Aorta (tissue), 5 donors: Measurements from ENCODE around the gene ITCH. TPM values are rescaled to one million over a fixed set of nuclear protein-coding genes. Genes with fewer than 3 reads are reported as not detected.
"Not testable (repeated sequence)": the region's sequence is repeated elsewhere in the genome, so short reads cannot be mapped to it uniquely, and the experiment has no call there.

Source experiments
- ATAC-seq: fragments of 200-7000 bp; cut with Tn5 transposase; one replicate; pipeline ENCODE4 v1.9.1; 2022; ENCODE audit warnings: moderate library complexity; ENCODE audit not compliant: low FRiP score
- DNase-seq, 2 donors: peaks; one replicate each; pipeline ENCODE4 v3.0.0-alpha.2; 2020
- H3K27ac ChIP-seq, 2 donors: one replicate each; pipeline ENCODE4 v1.5.1; 2013; ENCODE audit warnings: low read length in 2 of 2, mild to moderate bottlenecking in 2 of 2, moderate library complexity in 2 of 2, control low read depth in 1 of 2, inconsistent platforms in 1 of 2, low read depth in 1 of 2
- H3K27me3 ChIP-seq, 2 donors: one replicate each; pipeline ENCODE4 v1.6.1; 2013; ENCODE audit warnings: control low read depth in 1 of 2, low read length in 1 of 2, mild to moderate bottlenecking in 1 of 2, moderate library complexity in 1 of 2; ENCODE audit not compliant: insufficient read depth in 2 of 2, control insufficient read depth in 1 of 2
- H3K36me3 ChIP-seq, 2 donors: one replicate each; pipeline ENCODE4 v1.6.1; 2013; ENCODE audit warnings: control low read depth in 1 of 2, low read length in 1 of 2, mild to moderate bottlenecking in 1 of 2; ENCODE audit not compliant: insufficient read depth in 2 of 2, control insufficient read depth in 1 of 2
- H3K4me1 ChIP-seq, 2 donors: one replicate each; pipeline ENCODE4 v1.6.1; 2013; ENCODE audit warnings: low read length in 2 of 2, control low read depth in 1 of 2, mild to moderate bottlenecking in 1 of 2, moderate library complexity in 1 of 2; ENCODE audit not compliant: insufficient read depth in 2 of 2, control insufficient read depth in 1 of 2
- H3K4me3 ChIP-seq, 2 donors: one replicate each; pipeline ENCODE4 v1.5.1; 2013; ENCODE audit warnings: low read length in 2 of 2, control low read depth in 1 of 2, mild to moderate bottlenecking in 1 of 2
- H3K9me3 ChIP-seq: one replicate; pipeline ENCODE4 v1.6.1; 2013; ENCODE audit warnings: mild to moderate bottlenecking, low read length; ENCODE audit not compliant: control insufficient read depth
- WGBS, 2 donors: extraction: QIAGEN DNeasy Blood & Tissue Kit; methylation state at CpG; one replicate each; pipeline ENCODE4 v1.1.7; 2013; 5-methylcytosine and 5-hydroxymethylcytosine counted together
- intact Hi-C, 2 donors: fragments of 100-400 bp; cut with DNase I; formaldehyde crosslinking; loops; one replicate each; pipeline versions ENCODE4 v1.14.2 to v1.15.0; 2022
- polyA plus RNA-seq, 2 donors: library from polyadenylated mRNA; stranded (reverse); fragments of 200-250 nt; gene quantifications; one replicate each; pipeline ENCODE4 v1.2.3, GENCODE V29; 2013
- total RNA-seq, 2 donors: library from RNA; stranded (reverse); fragmentation: NEBNext Ultra II Directional; extraction: Animal tissue kit (Norgen Biotek cat#: 25700); gene quantifications; one replicate each; pipeline ENCODE4 v1.2.1, GENCODE V29; 2021
- donor health status: healthy with polysubstance abuse.
- donor health status: Bipolar disorder and iron deficiency.
- donor health status: DM: no; HTN: no; CAD: no.
- donor health status: DM: no; HTN: no; CAD: no.
- donor health status: DM: yes; HTN: yes; CAD: no.

The ITCH gene
- total and polyA plus RNA-seq, 4 donors, result 11.7 to 66.2 (median 36.8) TPM

- intact Hi-C loops, result no loop called here
- ATAC-seq (no peak), DNase-seq (no peak)
- Histone ChIP-seq H3K27me3 (no peaks in the 10 kb centered on the region), H3K9me3 (no peaks in the 10 kb centered on the region), H3K4me3 (no peak overlapping the region), H3K4me1 (no peaks in the 10 kb centered on the region), H3K36me3 (peaks cover 0 to 2% of the 10 kb centered on the region in 2 donors), H3K27ac (no peak overlapping the region)
Observed at GRCh38 chr20:34427784-34428183, 64.7 kb downstream of the ITCH start.

GRCh38 chr20:34431168-34431567 lies 68.1 kb downstream of the ITCH start:
- intact Hi-C loops, result loop anchor here in 1 of 2 donors (10.0 kb wide), 1 partner anchor 116 kb away; no protein-coding TSS in a partner anchor
- H3K9me3 ChIP-seq, result no peaks in the 10 kb centered on the region
- H3K36me3 ChIP-seq, result no peaks in the 10 kb centered on the region
- no peaks in the 10 kb centered on the region for H3K4me1 ChIP-seq
- WGBS, 2 donors, result 96 to 97% methylated on average over 3 of the region's 3 CpGs
- H3K27ac ChIP-seq, result no peak overlapping the region
- DNase-seq (no peak), ATAC-seq (no peak)
- H3K4me3 ChIP-seq, result no peak overlapping the region
- H3K27me3 ChIP-seq, result no peaks in the 10 kb centered on the region

GRCh38 chr20:34432663-34433062 lies 69.6 kb downstream of the ITCH start:
- not testable (repeated sequence) for H3K27ac ChIP-seq, H3K9me3 ChIP-seq, H3K4me1 ChIP-seq, H3K27me3 ChIP-seq, H3K4me3 ChIP-seq, DNase-seq, ATAC-seq, H3K36me3 ChIP-seq
- intact Hi-C loops, result loop anchor here in 1 of 2 donors (10.0 kb wide), 1 partner anchor 118 kb away; no protein-coding TSS in a partner anchor
- 96 to 100% methylated on average over 6 of the region's 6 CpGs for WGBS, 2 donors

- DNase-seq, result no peak
- WGBS, 2 donors, result 98% methylated on average over 5 of the region's 5 CpGs
- no peaks in the 10 kb centered on the region for H3K36me3 ChIP-seq
Observed at GRCh38 chr20:34433391-34433790, 70.3 kb downstream of the ITCH start.

GRCh38 chr20:34435589-34435988 lies 72.5 kb downstream of the ITCH start:
- WGBS, 2 donors, result 92% methylated on average over 1 of the region's 1 CpG

More at GRCh38 chr20:34433391-34433790, 70.3 kb downstream of the ITCH start:
- H3K4me1 ChIP-seq, result peaks cover 0 to 2% of the 10 kb centered on the region in 2 donors
- no peak overlapping the region for H3K4me3 ChIP-seq
- ATAC-seq, result no peak
- H3K27ac ChIP-seq, result no peak overlapping the region
- intact Hi-C loops, result loop anchor here in 1 of 2 donors (10.0 kb wide), 1 partner anchor 119 kb away; no protein-coding TSS in a partner anchor
- H3K9me3 ChIP-seq, result no peaks in the 10 kb centered on the region
- no peaks in the 10 kb centered on the region for H3K27me3 ChIP-seq

GRCh38 chr20:34437330-34437986 lies 74.4 kb downstream of the ITCH start:
- no peak for ATAC-seq
- intact Hi-C loops, result loop anchor here in 1 of 2 donors (10.0 kb wide), 1 partner anchor 123 kb away; no protein-coding TSS in a partner anchor
- peaks cover 0 to 1% of the 10 kb centered on the region in 2 donors for H3K36me3 ChIP-seq

More at GRCh38 chr20:34435589-34435988, 72.5 kb downstream of the ITCH start:
- intact Hi-C loops, result loop anchor here in 1 of 2 donors (10.0 kb wide), 1 partner anchor 121 kb away; no protein-coding TSS in a partner anchor
- no peaks in the 10 kb centered on the region for H3K9me3 ChIP-seq
- ATAC-seq (no peak), DNase-seq (no peak)
- peaks cover 0 to 1% of the 10 kb centered on the region in 2 donors for H3K36me3 ChIP-seq
- no peaks in the 10 kb centered on the region for H3K27me3 ChIP-seq
- no peak overlapping the region for H3K27ac ChIP-seq
- peaks cover 0 to 2% of the 10 kb centered on the region in 2 donors for H3K4me1 ChIP-seq
- no peak overlapping the region for H3K4me3 ChIP-seq

GRCh38 chr20:34439168-34439567 lies 76.1 kb downstream of the ITCH start:
- intact Hi-C loops, result loop anchor here in 1 of 2 donors (10.0 kb wide), 1 partner anchor 124 kb away; no protein-coding TSS in a partner anchor
- ATAC-seq (no peak), DNase-seq (no peak)
- Histone ChIP-seq H3K27ac (no peak overlapping the region), H3K4me3 (no peak overlapping the region), H3K9me3 (no peaks in the 10 kb centered on the region), H3K36me3 (peaks cover 0 to 1% of the 10 kb centered on the region in 2 donors), H3K27me3 (no peaks in the 10 kb centered on the region), H3K4me1 (peaks cover 0 to 2% of the 10 kb centered on the region in 2 donors)
- WGBS, 2 donors, result 81 to 85% methylated on average over 5 of the region's 5 CpGs

More at GRCh38 chr20:34437330-34437986, 74.4 kb downstream of the ITCH start:
- no peak for DNase-seq
- H3K27me3 ChIP-seq, result no peaks in the 10 kb centered on the region
- peak overlapping the region in 1 of 2 donors; percentile 51 for H3K27ac ChIP-seq
- no peak overlapping the region for H3K4me3 ChIP-seq
- H3K9me3 ChIP-seq, result no peaks in the 10 kb centered on the region
- WGBS, 2 donors, result 61 to 76% methylated on average over 6 of the region's 6 CpGs
- H3K4me1 ChIP-seq, result peaks cover 0 to 2% of the 10 kb centered on the region in 2 donors

- H3K9me3 ChIP-seq, intact Hi-C loops, DNase-seq, H3K4me3 ChIP-seq, H3K27me3 ChIP-seq, ATAC-seq, H3K36me3 ChIP-seq, H3K27ac ChIP-seq, H3K4me1 ChIP-seq: not testable (repeated sequence)
- 96 to 97% methylated on average over 3 of the region's 3 CpGs for WGBS, 2 donors
Observed at GRCh38 chr20:34441423-34441822, 78.3 kb downstream of the ITCH start.

GRCh38 chr20:34443546-34443945 lies 80.5 kb downstream of the ITCH start:
- Histone ChIP-seq H3K4me1 (no peaks in the 10 kb centered on the region), H3K27me3 (no peaks in the 10 kb centered on the region), H3K27ac (no peak overlapping the region), H3K4me3 (no peak overlapping the region), H3K36me3 (peaks cover 0 to 1% of the 10 kb centered on the region in 2 donors), H3K9me3 (no peaks in the 10 kb centered on the region)
- 97% methylated on average over 3 of the region's 3 CpGs for WGBS, 2 donors
- ATAC-seq, result no peak
- DNase-seq, result no peak
- intact Hi-C loops, result no loop called here
